ENCODE results near the gene PRLR. TPM values are rescaled to one million over a fixed set of nuclear protein-coding genes. Genes with fewer than 3 reads are reported as not detected.
"Not testable (repeated sequence)": the region's sequence is repeated elsewhere in the genome, so short reads cannot be mapped to it uniquely, and the experiment has no call there.

The PRLR gene
- total and polyA plus RNA-seq, 2 experiments from 2014 or later: 0.31 to 2.2 TPM

- TF ChIP-seq ZNF114 (CRISPR knock-in tag; IDR thresholded peaks at IDR 0.05): no peak
- no peak for TF ChIP-seq POLR2AphosphoS5 (IDR thresholded peaks at IDR 0.05; ENCODE audit: low read depth)
- TF ChIP-seq CTCF (conservative IDR thresholded peaks at IDR 0.05; ENCODE audit: low read depth in 2 of 2): no peak
- no peak for TF ChIP-seq STAT1 (IDR thresholded peaks at IDR 0.05; ENCODE audit: unreplicated experiment)
- TF ChIP-seq CREB1 (CRISPR knock-in tag; IDR thresholded peaks at IDR 0.05; ENCODE audit: low read depth): no peak
- no peak for TF ChIP-seq REST (IDR thresholded peaks at IDR 0.05; ENCODE audit: unreplicated experiment)
These were observed 126.5 kb downstream of the PRLR start (continued) for GRCh38 chr5:35103637-35104299.

GRCh38 chr5:35101720-35102119 is 128.6 kb downstream of the PRLR start:
- H3K27ac ChIP-seq (ENCODE audit: low read depth); H3K4me3 Mint-ChIP-seq; H3K36me3 ChIP-seq (ENCODE audit: insufficient read depth); DNase-seq (ENCODE audit: low spot score); H3K4me2 ChIP-seq; H3K27me3 Mint-ChIP-seq (ENCODE audit: insufficient read depth, low read depth, poor library complexity); H4K20me1 ChIP-seq (replicated peaks; ENCODE audit: insufficient read depth); H3K27me3 ChIP-seq (ENCODE audit: insufficient read depth); H3K9me3 Mint-ChIP-seq; H3K36me3 Mint-ChIP-seq (ENCODE audit: low read depth); H3K4me1 ChIP-seq (ENCODE audit: insufficient read depth); H3K79me2 ChIP-seq (replicated peaks; ENCODE audit: insufficient read depth); H3K4me1 Mint-ChIP-seq; H3K9me2 ChIP-seq (ENCODE audit: insufficient read depth); H2AFZ ChIP-seq; H3K27ac Mint-ChIP-seq; H3F3A ChIP-seq (replicated peaks; ENCODE audit: low read depth); H3K4me3 ChIP-seq; ATAC-seq: not testable (repeated sequence)

- peaks cover 7% of the 10 kb centered on the region; the same call in 1 of the 2 replicates for H3K9me2 ChIP-seq (ENCODE audit: insufficient read depth)
- TF ChIP-seq NANOG (IDR thresholded peaks at IDR 0.05; ENCODE audit: borderline replicate concordance): no peak
- TF ChIP-seq POLR2AphosphoS5 (IDR thresholded peaks at IDR 0.05; ENCODE audit: low read depth): no peak
- no peak for TF ChIP-seq ZNF462 (CRISPR knock-in tag; IDR thresholded peaks at IDR 0.05)
- TF ChIP-seq EZH2phosphoT487 (IDR thresholded peaks at IDR 0.05; ENCODE audit: unreplicated experiment): no peak
These were observed 129.3 kb downstream of the PRLR start for GRCh38 chr5:35101016-35101415.

More at GRCh38 chr5:35101016-35101415, 129.3 kb downstream of the PRLR start:
- no peaks in the 10 kb centered on the region for H4K20me1 ChIP-seq (replicated peaks; ENCODE audit: insufficient read depth)
- H3K36me3 Mint-ChIP-seq (ENCODE audit: low read depth): no peaks in the 10 kb centered on the region
- no peaks in the 10 kb centered on the region for H3K4me1 ChIP-seq (ENCODE audit: insufficient read depth)
- H3K9me3 Mint-ChIP-seq: no peaks in the 10 kb centered on the region; the same call in 2 of the 3 replicates
- no peak overlapping the region for H3K27ac Mint-ChIP-seq
- DNase-seq (ENCODE audit: low spot score) (no peak), ATAC-seq (no peak)
- no peak overlapping the region for H3K4me2 ChIP-seq
- no peak overlapping the region for H3K4me3 ChIP-seq
- no peak overlapping the region for H3K4me3 Mint-ChIP-seq
- no peak overlapping the region for H3K27ac ChIP-seq (ENCODE audit: low read depth)
- no peak overlapping the region for H2AFZ ChIP-seq
- H3F3A ChIP-seq (replicated peaks; ENCODE audit: low read depth): no peaks in the 10 kb centered on the region
- no peaks in the 10 kb centered on the region for H3K36me3 ChIP-seq (ENCODE audit: insufficient read depth)
- peaks cover 4% of the 10 kb centered on the region; the same call in 1 of the 3 replicates for H3K4me1 Mint-ChIP-seq
- H3K27me3 Mint-ChIP-seq (ENCODE audit: insufficient read depth, low read depth, poor library complexity): no peaks in the 10 kb centered on the region
- H3K79me2 ChIP-seq (replicated peaks; ENCODE audit: insufficient read depth): no peaks in the 10 kb centered on the region
- H3K27me3 ChIP-seq (ENCODE audit: insufficient read depth): no peaks in the 10 kb centered on the region
